GM19467 (cell line): Measurements from ENCODE around the gene TRIM51.
"Not testable (repeated sequence)": the region's sequence is repeated elsewhere in the genome, so short reads cannot be mapped to it uniquely, and the experiment has no call there.

ENCODE experiments used
- ATAC-seq: cut with Tn5 transposase; IDR thresholded peaks from one replicate; pipeline ENCODE4 v1.9.1; 2021; ENCODE audit warnings: mild to moderate bottlenecking, moderate library complexity; ENCODE audit not compliant: unreplicated experiment

TRIM51 gene, protein sequence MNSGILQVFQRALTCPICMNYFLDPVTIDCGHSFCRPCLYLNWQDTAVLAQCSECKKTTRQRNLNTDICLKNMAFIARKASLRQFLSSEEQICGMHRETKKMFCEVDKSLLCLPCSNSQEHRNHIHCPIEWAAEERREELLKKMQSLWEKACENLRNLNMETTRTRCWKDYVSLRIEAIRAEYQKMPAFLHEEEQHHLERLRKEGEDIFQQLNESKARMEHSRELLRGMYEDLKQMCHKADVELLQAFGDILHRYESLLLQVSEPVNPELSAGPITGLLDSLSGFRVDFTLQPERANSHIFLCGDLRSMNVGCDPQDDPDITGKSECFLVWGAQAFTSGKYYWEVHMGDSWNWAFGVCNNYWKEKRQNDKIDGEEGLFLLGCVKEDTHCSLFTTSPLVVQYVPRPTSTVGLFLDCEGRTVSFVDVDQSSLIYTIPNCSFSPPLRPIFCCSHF

DNA sequence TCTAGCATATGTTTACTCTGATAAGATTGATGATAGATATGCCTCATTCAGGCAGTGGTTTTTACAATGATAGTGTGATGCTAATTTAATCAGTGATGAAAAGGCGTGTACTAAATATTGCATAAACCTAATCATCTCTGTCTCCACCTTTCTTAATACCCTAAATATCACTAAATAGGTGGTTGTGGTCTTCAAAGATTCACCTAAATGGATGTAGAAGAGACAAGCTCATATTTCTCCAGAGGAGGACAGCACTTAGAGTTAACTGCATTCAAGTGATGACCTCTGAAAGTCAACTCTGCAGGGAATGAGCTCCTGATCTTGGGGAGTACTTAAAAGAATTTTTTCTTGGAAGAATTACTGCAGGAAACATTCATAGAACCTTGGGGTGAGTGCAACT is at the start of gene TRIM51:
TSS of gene TRIM51 (plus strand) at position 301 of the 400 bp plus-strand sequence. CDS start 2,132 bp downstream, outside the sequence.
- not testable (repeated sequence) for ATAC-seq

- ATAC-seq, result no peak
These were observed 44.6 kb upstream of the TRIM51 start, which contains the start of gene OR5D16 for GRCh38 chr11:55838452-55838851. Gene OR5D16, plus strand, starts transcription at chr11:55838752. Its CDS starts 0 bp downstream, at chr11:55838752.

DNA sequence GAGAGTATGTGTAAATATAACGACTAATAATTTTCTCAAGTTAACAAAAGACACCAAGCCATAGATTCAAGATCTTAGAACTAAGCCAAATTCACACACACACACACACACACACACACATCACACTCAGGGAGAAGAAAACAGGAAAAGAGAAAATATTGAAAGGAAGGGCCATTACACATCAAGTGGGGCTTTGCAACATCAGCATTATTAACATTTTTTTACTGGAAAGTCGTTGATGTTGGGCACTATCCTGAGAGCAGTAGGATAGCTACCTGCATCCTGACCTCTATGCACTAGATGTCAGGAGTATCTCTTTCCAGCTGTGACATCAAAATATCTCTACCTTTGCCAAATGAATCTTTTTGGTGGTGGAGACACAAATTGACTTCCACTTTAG is 35.6 kb upstream of the TRIM51 start:
- no peak for ATAC-seq

GRCh38 chr11:55849037-55849436 is 34.1 kb upstream of the TRIM51 start:
- no peak for ATAC-seq

DNA sequence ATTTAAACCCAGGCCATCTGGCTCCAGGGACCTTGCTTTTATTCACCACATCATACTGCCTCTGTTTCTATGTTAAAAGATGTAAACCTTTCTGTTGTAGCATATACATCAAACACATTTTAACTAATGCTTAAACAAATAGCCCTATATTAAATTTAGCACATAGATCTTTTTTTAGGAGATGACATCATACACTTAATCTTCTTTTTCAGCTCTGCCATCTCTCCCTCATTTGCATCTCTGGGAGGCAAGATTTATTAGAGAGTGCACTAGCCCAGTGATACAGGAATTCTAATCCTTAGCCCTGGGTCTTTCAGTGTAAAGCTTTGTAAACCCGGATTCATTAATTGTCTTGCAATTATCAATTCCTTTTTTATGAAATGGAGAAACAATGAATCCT is 31.0 kb upstream of the TRIM51 start:
- ATAC-seq, result no peak

DNA sequence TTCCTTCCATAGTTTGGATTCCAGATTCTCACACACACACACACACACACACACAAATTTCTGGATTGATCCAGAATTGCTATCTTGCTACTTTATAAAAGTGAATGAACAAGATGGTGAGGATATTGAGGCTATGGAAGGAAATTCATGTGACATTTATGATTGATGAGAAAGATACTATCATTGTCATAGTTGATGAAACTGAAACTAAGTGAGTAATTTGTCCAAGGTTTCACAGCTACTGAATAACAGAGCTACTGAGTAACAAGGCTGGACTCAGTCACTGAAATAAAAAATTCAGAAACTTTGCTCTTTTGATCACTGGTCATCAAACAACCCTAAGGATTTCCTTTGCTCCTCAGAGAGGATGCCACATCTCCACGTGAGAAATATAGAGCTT is 28.4 kb upstream of the TRIM51 start:
- no peak for ATAC-seq

DNA sequence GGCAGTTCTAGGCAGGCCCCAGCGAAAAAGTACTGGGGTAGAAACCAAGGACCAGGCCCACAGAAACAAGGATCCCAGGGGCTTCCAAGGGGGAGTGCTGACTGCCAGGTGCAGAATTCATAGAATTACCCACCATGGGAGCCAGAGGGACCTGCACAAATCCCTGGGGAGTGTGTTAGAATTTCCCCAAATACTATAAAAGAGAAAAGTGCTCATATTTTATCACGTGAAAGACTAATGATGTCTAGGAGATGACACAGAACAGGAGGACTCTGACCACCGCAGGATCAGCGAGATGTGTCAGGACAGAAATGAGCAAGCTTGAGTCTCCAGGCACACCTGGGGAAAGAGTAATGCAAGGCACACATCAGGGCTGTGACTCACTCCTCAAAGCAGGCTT is 15.7 kb upstream of the TRIM51 start:
- ATAC-seq, result not testable (repeated sequence)

DNA sequence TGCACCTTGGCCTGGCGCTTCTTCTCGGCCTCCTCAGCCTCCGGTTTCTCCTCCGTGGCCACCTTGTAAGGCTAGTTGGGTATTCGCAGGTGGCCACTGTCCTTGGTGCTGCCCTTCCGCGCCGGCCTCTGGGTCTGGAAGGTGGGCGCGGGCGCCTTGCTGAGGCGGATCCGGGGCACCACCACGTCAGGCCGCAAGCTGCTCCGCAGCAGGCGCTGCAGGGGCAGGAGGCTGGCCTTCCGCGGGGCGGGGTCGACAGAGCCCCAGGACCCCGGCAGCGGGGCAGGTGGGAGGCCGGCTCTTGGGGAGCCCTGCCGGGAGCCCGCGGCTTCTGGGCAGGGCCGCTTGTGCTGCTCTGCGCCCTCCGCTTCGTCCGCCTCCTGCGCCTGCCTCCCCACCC is 10.4 kb upstream of the TRIM51 start:
- ATAC-seq, result not testable (repeated sequence)

- ATAC-seq, result not testable (repeated sequence)
These were observed 10.0 kb upstream of the TRIM51 start for GRCh38 chr11:55873146-55873545.

DNA sequence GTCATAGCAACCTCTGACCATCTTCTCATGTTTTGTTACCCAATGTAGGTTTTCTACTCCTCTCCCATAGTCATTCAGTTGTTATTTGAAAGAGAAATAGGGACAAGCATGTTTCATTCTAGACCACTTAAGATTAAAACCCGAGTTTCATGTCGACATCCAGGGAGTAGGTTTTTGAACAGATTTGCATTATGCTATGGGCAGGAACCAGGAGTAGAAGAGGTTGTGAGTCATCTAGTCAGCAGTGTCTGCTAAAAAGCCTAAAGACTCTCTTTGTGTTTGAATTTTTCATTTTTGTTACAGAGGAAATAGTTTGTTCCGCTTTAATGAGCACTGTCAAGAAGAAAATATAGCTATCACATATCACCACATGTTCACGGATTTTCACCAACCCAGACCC is 1.9 kb downstream of the TRIM51 start:
- not testable (repeated sequence) for ATAC-seq

DNA sequence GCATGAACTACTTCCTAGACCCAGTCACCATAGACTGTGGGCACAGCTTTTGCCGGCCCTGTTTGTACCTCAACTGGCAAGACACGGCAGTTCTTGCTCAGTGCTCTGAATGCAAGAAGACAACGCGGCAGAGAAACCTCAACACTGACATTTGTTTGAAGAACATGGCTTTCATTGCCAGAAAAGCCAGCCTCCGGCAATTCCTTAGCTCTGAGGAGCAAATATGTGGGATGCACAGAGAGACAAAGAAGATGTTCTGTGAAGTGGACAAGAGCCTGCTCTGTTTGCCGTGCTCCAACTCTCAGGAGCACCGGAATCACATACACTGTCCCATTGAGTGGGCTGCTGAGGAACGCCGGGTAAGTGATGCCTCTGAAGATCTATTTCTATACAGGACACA is 2.4 kb downstream of the TRIM51 start:
- not testable (repeated sequence) for ATAC-seq

- no peak for ATAC-seq
These were observed 12.1 kb downstream of the TRIM51 start for GRCh38 chr11:55895216-55895615.

DNA sequence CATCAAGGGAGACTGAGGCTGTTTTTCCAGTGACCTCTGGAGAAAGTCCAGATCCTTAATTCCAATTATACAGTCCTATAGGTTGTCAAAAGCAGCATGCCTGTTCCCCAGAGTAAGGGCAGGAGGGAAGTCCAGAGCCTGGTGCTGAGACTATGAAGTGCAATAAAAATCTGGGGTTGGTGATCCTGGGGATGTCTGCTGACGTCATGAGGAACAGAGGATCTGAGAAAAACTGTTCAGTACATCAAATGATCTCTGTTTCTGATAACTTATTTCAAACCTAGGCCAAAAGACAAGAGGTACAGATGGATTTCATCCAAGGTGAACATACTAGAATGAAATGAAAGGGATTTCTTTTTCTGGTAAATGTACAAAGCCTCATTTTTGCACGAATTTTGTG is 19.2 kb downstream of the TRIM51 start:
- no peak for ATAC-seq

- ATAC-seq, result no peak
These were observed 31.4 kb downstream of the TRIM51 start, which contains the start of gene OR5W2 for GRCh38 chr11:55914482-55914881. Gene OR5W2, minus strand, starts transcription at chr11:55914582. Its CDS starts 0 bp downstream, at chr11:55914582.

- ATAC-seq, result no peak
These were observed 37.4 kb downstream of the TRIM51 start for GRCh38 chr11:55920537-55920936.

GRCh38 chr11:55936300-55936699 is 53.2 kb downstream of the TRIM51 start, which contains the start of gene OR5I1:
Gene OR5I1, minus strand, starts transcription at chr11:55936400. Its CDS starts 0 bp downstream, at chr11:55936400.
- ATAC-seq, result no peak
